Psoas muscle (tissue), 8 donors: ENCODE measurements around the gene TBX4. TPM values are rescaled to one million over a fixed set of nuclear protein-coding genes. Genes with fewer than 3 reads are reported as not detected.

Source experiments
- ATAC-seq, 4 donors: fragments of 200-7000 bp; cut with Tn5 transposase; one replicate each; pipeline ENCODE4 v1.9.1; 2020; ENCODE audit warnings: moderate library complexity in 3 of 4, mild to moderate bottlenecking in 2 of 4
- DNase-seq, 2 donors: peaks; one replicate each; pipeline ENCODE4 v3.0.0-alpha.2; 2020
- H3K27ac ChIP-seq: fragments of 200-600 bp; one replicate; pipeline ENCODE4 v1.8.0; 2022
- H3K27me3 ChIP-seq, 3 donors: fragments of 200-600 bp in 1 of 3; one replicate each; pipeline versions ENCODE4 v1.6.1 to v1.8.0; 2013 to 2022; ENCODE audit warnings: low read length in 2 of 3, mild to moderate bottlenecking in 2 of 3, moderate library complexity in 1 of 3; ENCODE audit not compliant: insufficient read depth in 3 of 3
- H3K36me3 ChIP-seq, 2 donors: fragments of 200-600 bp in 1 of 2; one replicate each; pipeline versions ENCODE4 v1.6.1 to v1.8.0; 2013 to 2022; ENCODE audit warnings: low read depth in 1 of 2, mild to moderate bottlenecking in 1 of 2, moderate library complexity in 1 of 2; ENCODE audit not compliant: insufficient read depth in 1 of 2
- H3K4me1 ChIP-seq: fragments of 200-600 bp; one replicate; pipeline ENCODE4 v1.8.0; 2022
- H3K4me3 ChIP-seq: fragments of 200-600 bp; one replicate; pipeline ENCODE4 v1.8.0; 2022; ENCODE audit warnings: mild to moderate bottlenecking
- H3K9me3 ChIP-seq: fragments of 200-600 bp; one replicate; pipeline ENCODE4 v1.8.0; 2022
- CTCF ChIP-seq: fragments of 200-600 bp; IDR thresholded peaks from one replicate; pipeline ENCODE4 v1.8.0; 2022; ENCODE audit warnings: antibody characterized with exemption
- WGBS, 3 donors: extraction: QIAGEN DNeasy Blood & Tissue Kit; methylation state at CpG; one replicate each; pipeline versions ENCODE4 v1.1.6 to v1.1.7; 2013; 5-methylcytosine and 5-hydroxymethylcytosine counted together
- intact Hi-C, 2 donors: fragments of 100-400 bp; cut with DNase I; formaldehyde crosslinking; loops; one replicate each; pipeline versions ENCODE4 v1.11.0 to v1.14.2; 2022
- polyA plus RNA-seq, 3 donors: library from polyadenylated mRNA; stranded (reverse); fragments of 200-250 nt; gene quantifications; one replicate each; pipeline ENCODE4 v1.2.3, GENCODE V29; 2013
- total RNA-seq, 4 donors: library from RNA; stranded (reverse); fragmentation: NEBNext Ultra II Directional in 2 of 4; extraction: Animal tissue kit (Norgen Biotek cat#: 25700) in 2 of 4; gene quantifications; one replicate each; pipeline versions ENCODE4 v1.2.1 to v1.2.4, GENCODE V29; 2021 to 2023
- donor health status: healthy with polysubstance abuse.
- donor health status: DM: no; HTN: no; CAD: no; lungs with moderate emphysema.
- donor health status: Bipolar disorder and iron deficiency.
- donor health status: healthy.
- donor health status: DM: yes; HTN: yes; CAD: no.
- donor health status: DM: no; HTN: no; CAD: no.
- donor health status: DM: no; HTN: no; CAD: no.
- donor health status: DM: yes; HTN: yes; CAD: no.

Gene TBX4
- total and polyA plus RNA-seq, 7 donors: 0.22 TPM; not detected in 6

GRCh38 chr17:61496174-61496956, 44.1 kb downstream of the TBX4 start:
- WGBS, 3 donors: 82 to 84% (median 83%) methylated on average over 12 of the region's 12 CpGs
- Histone ChIP-seq H3K27ac (no peak overlapping the region), H3K27me3 (peaks cover 0 to 13% (median 0%) of the 10 kb centered on the region in 3 donors), H3K9me3 (no peaks in the 10 kb centered on the region), H3K36me3 (no peaks in the 10 kb centered on the region), H3K4me3 (no peak overlapping the region), H3K4me1 (no peaks in the 10 kb centered on the region)
- ATAC-seq: no peak
- TF ChIP-seq CTCF: no peak
- DNase-seq: no peak
- intact Hi-C loops: no loop called here

GRCh38 chr17:61496957-61497653, 44.9 kb downstream of the TBX4 start:
- H3K4me3 ChIP-seq: no peak overlapping the region
- WGBS, 3 donors: 90 to 92% (median 92%) methylated on average over 9 of the region's 9 CpGs
- no peak for TF ChIP-seq CTCF
- H3K4me1 ChIP-seq: no peaks in the 10 kb centered on the region
- DNase-seq: no peak
- H3K9me3 ChIP-seq: no peaks in the 10 kb centered on the region
- peaks cover 0 to 13% (median 0%) of the 10 kb centered on the region in 3 donors for H3K27me3 ChIP-seq
- H3K36me3 ChIP-seq: no peaks in the 10 kb centered on the region
- no peak overlapping the region for H3K27ac ChIP-seq
- no peak for ATAC-seq
- intact Hi-C loops: no loop called here

- no peak for TF ChIP-seq CTCF
- H3K4me1 ChIP-seq: no peaks in the 10 kb centered on the region
- intact Hi-C loops: no loop called here
Measured at GRCh38 chr17:61498042-61498994, 46.1 kb downstream of the TBX4 start.

GRCh38 chr17:61499632-61500031, 47.4 kb downstream of the TBX4 start:
- ATAC-seq (no peak), DNase-seq (no peak)
- Histone ChIP-seq H3K27me3 (peaks cover 0 to 13% (median 0%) of the 10 kb centered on the region in 3 donors), H3K9me3 (no peaks in the 10 kb centered on the region), H3K4me3 (no peak overlapping the region), H3K27ac (no peak overlapping the region), H3K36me3 (no peaks in the 10 kb centered on the region), H3K4me1 (no peaks in the 10 kb centered on the region)
- TF ChIP-seq CTCF: no peak
- WGBS, 3 donors: 87 to 94% (median 93%) methylated on average over 3 of the region's 3 CpGs
- intact Hi-C loops: no loop called here

More at GRCh38 chr17:61498042-61498994, 46.1 kb downstream of the TBX4 start:
- no peak overlapping the region for H3K27ac ChIP-seq
- DNase-seq (no peak), ATAC-seq (no peak)
- 92 to 97% (median 97%) methylated on average over 8 of the region's 8 CpGs for WGBS, 3 donors
- no peaks in the 10 kb centered on the region for H3K36me3 ChIP-seq
- H3K9me3 ChIP-seq: no peaks in the 10 kb centered on the region
- no peak overlapping the region for H3K4me3 ChIP-seq
- H3K27me3 ChIP-seq: peaks cover 0 to 13% (median 0%) of the 10 kb centered on the region in 3 donors
